ENCODE measurements around the gene TNXB. TPM values are rescaled to one million over a fixed set of nuclear protein-coding genes. Genes with fewer than 3 reads are reported as not detected.
A peak's percentile ranks its signal among the peaks of the same experiment; 100 is the strongest.

The TNXB gene
- total and polyA plus RNA-seq, 9 of the 15 experiments (the other 6 are each of a cell fraction or from before 2014, with no cell fraction given) = 0.14 to 28.1 (median 12.4) TPM

DNA sequence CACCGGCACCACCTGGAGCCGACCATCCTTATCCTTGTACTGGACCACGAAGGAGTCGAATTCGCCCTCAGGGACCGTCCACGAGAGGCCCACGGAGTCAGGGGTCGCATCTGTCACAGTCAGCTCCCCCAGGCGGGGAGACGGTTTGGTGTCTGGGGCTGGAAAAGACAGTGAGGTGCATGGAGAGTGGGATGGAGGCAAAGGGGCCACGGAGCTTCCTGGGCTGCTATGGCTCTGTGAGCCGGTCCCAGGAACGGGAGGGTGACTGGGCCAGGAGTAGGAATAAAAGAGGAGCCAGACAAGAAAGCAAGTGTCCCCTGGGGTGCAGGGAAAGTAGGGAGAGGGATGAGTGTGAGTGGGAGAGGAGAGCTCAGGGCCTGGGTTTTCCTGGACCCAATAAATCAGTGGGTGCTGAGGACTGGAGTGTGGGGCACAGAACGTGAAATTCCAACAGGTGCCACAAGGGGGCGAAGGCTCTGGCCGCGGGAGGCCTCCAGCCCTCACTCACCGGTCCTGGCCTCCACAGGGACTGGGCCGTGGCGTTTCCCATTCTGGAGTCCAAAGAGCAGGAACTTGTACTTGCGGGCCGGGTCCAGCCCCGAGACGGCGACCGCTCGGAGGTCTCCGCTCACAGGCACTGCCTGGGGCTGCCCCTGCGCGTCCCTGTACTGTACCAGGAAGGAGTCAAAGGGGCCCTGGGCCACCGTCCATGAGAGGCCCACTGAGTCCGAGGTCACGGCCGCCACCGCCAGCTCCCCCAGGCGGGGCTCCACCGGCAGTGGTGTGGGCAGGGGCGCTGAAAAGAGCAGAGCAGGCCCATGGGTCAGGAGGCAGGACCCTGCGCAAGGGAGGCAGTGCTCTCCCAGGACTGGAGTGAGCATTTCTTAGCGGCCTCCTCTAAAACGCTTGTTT is 61.0 kb downstream of the TNXB start (continued):
- TF ChIP-seq, protein P1, sequence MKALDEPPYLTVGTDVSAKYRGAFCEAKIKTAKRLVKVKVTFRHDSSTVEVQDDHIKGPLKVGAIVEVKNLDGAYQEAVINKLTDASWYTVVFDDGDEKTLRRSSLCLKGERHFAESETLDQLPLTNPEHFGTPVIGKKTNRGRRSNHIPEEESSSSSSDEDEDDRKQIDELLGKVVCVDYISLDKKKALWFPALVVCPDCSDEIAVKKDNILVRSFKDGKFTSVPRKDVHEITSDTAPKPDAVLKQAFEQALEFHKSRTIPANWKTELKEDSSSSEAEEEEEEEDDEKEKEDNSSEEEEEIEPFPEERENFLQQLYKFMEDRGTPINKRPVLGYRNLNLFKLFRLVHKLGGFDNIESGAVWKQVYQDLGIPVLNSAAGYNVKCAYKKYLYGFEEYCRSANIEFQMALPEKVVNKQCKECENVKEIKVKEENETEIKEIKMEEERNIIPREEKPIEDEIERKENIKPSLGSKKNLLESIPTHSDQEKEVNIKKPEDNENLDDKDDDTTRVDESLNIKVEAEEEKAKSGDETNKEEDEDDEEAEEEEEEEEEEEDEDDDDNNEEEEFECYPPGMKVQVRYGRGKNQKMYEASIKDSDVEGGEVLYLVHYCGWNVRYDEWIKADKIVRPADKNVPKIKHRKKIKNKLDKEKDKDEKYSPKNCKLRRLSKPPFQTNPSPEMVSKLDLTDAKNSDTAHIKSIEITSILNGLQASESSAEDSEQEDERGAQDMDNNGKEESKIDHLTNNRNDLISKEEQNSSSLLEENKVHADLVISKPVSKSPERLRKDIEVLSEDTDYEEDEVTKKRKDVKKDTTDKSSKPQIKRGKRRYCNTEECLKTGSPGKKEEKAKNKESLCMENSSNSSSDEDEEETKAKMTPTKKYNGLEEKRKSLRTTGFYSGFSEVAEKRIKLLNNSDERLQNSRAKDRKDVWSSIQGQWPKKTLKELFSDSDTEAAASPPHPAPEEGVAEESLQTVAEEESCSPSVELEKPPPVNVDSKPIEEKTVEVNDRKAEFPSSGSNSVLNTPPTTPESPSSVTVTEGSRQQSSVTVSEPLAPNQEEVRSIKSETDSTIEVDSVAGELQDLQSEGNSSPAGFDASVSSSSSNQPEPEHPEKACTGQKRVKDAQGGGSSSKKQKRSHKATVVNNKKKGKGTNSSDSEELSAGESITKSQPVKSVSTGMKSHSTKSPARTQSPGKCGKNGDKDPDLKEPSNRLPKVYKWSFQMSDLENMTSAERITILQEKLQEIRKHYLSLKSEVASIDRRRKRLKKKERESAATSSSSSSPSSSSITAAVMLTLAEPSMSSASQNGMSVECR (CRISPR knock-in tag; IDR thresholded peaks at IDR 0.05) = no peak
- TF ChIP-seq ZSCAN29 (IDR thresholded peaks at IDR 0.05) (no peak), HEY1 (CRISPR knock-in tag; IDR thresholded peaks at IDR 0.05; ENCODE audit: borderline replicate concordance) (no peak), ZNF140 (CRISPR knock-in tag; IDR thresholded peaks at IDR 0.05) (no peak), SRSF9 (IDR thresholded peaks at IDR 0.05; ENCODE audit: borderline replicate concordance, low read depth, low read length) (no peak), SRF (CRISPR knock-in tag; IDR thresholded peaks at IDR 0.05) (no peak), ZNF124 (CRISPR knock-in tag; IDR thresholded peaks at IDR 0.05) (no peak), RBM14 (IDR thresholded peaks at IDR 0.05; ENCODE audit: borderline replicate concordance, insufficient read depth, low read depth, low read length) (no peak), NCOA6 (IDR thresholded peaks at IDR 0.05) (no peak), POLR3A (IDR thresholded peaks at IDR 0.05; ENCODE audit: borderline replicate concordance, extremely low read depth, insufficient read depth, insufficient read length) (no peak), DMBX1 (CRISPR knock-in tag; IDR thresholded peaks at IDR 0.05; ENCODE audit: borderline replicate concordance) (0 out of 2 replicates have a peak, but pooled peaks have one; percentile 41), ARHGAP35 (IDR thresholded peaks at IDR 0.05; ENCODE audit: partially characterized antibody) (no peak), HDAC1 (IDR thresholded peaks at IDR 0.05) (peak in 1 of 2 experiments; percentile 48; a peak in 1 of 4 replicates), ATF1 (CRISPR knock-in tag; IDR thresholded peaks at IDR 0.05) (no peak), ATF1 (tag; IDR thresholded peaks at IDR 0.05) (peak; percentile 43), HNRNPUL1 (IDR thresholded peaks at IDR 0.05; ENCODE audit: low read length) (no peak), FIP1L1 (IDR thresholded peaks at IDR 0.05; ENCODE audit: low read depth, low read length, poor library complexity, severe bottlenecking) (no peak), GATAD2B (IDR thresholded peaks at IDR 0.05; ENCODE audit: borderline replicate concordance) (no peak)
- TF ChIP-seq, protein P2, sequence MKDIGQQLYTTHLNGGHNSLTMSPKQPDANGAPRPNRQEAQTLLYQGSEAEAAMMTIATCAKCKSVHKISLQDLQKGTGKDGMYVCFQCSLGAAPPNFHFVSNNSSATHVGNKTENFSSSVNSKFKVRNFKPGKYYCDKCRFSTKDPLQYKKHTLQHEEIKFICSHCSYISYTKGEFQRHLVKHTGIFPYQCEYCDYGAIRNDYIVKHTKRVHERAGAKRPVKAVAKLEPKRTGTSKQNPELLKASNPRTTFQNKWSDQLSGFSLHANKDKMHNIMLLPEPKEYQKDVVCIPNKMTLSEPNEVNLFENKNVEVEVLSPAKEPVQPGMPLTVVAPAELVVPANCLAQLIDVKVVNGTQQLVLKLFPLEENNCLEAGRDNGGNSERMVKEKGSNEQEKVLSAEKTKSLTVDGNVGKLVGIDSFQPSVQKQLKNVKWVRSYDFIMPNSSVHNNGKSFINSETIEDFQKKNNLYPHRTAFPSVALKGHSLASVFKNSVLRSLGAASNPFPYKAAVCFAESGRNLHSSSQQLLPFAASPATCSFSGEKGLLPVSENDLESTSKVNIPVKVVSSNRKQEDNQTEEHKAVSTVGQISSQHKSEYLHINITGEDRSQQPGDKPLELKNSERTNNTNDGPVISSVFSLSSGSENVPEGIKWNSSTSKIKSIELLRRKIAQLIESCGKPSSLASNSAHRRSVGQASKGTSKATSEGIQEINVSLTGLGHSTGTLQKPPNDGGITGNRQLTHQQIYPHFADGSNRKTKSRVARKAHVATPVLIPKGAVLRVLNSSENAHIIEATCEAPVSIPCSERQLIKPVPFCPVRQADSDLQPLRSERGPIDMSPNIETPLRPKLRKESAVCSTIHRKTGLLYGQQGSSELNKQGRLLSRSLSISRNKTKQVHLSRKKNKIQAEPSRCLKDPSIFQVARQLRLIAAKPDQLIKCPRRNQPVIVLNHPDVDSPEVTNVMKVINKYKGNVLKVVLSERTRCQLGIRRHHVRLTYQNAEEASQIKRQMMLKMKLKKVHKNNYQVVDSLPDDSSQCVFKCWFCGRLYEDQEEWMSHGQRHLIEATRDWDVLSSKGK (CRISPR knock-in tag; IDR thresholded peaks at IDR 0.05) = no peak
- TF ChIP-seq, protein P3, sequence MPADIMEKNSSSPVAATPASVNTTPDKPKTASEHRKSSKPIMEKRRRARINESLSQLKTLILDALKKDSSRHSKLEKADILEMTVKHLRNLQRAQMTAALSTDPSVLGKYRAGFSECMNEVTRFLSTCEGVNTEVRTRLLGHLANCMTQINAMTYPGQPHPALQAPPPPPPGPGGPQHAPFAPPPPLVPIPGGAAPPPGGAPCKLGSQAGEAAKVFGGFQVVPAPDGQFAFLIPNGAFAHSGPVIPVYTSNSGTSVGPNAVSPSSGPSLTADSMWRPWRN (IDR thresholded peaks at IDR 0.05; ENCODE audit: low read depth) = no peak

Data from K562 (cell line).